ENCODE measurements around the gene GPR83.

Gene GPR83

GRCh38 chr11:94400839-94401772, at the start of gene GPR83:
Gene GPR83, minus strand, starts transcription at chr11:94401419. Its CDS starts 172 bp downstream, at chr11:94401247.
- TF ChIP-seq REST (IDR thresholded peaks at IDR 0.05; ENCODE audit: low read depth) (no peak), CREB1 (IDR thresholded peaks at IDR 0.05; ENCODE audit: low read depth) (no peak), TAF1 (IDR thresholded peaks at IDR 0.05; ENCODE audit: low read depth) (no peak), ZBTB7A (IDR thresholded peaks at IDR 0.05; ENCODE audit: low read depth) (0 out of 2 replicates have a peak, but pooled peaks have one; percentile 26), NFIC (IDR thresholded peaks at IDR 0.05) (no peak), RAD21 (IDR thresholded peaks at IDR 0.05; ENCODE audit: low read depth) (no peak), EP300 (IDR thresholded peaks at IDR 0.05; ENCODE audit: borderline replicate concordance) (no peak), FOXM1 (IDR thresholded peaks at IDR 0.05; ENCODE audit: borderline replicate concordance, low read depth) (no peak), CEBPB (IDR thresholded peaks at IDR 0.05) (no peak), TEAD4 (IDR thresholded peaks at IDR 0.05) (no peak)
- TF ChIP-seq, protein P1, sequence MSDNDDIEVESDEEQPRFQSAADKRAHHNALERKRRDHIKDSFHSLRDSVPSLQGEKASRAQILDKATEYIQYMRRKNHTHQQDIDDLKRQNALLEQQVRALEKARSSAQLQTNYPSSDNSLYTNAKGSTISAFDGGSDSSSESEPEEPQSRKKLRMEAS (IDR thresholded peaks at IDR 0.05) = peak; percentile 72

- no peak for TF ChIP-seq TCF12 (IDR thresholded peaks at IDR 0.05; ENCODE audit: low read depth)
- TF ChIP-seq, protein P1 (IDR thresholded peaks at IDR 0.05) = no peak
- no peak for TF ChIP-seq RAD21 (IDR thresholded peaks at IDR 0.05; ENCODE audit: low read depth)
These were observed 48.8 kb upstream of the GPR83 start for GRCh38 chr11:94450048-94450447.

- TF ChIP-seq TEAD4 (IDR thresholded peaks at IDR 0.05) (no peak), CREB1 (IDR thresholded peaks at IDR 0.05; ENCODE audit: low read depth) (no peak), YY1 (IDR thresholded peaks at IDR 0.05; ENCODE audit: low read depth) (no peak), RAD21 (IDR thresholded peaks at IDR 0.05; ENCODE audit: low read depth) (no peak), EP300 (IDR thresholded peaks at IDR 0.05; ENCODE audit: borderline replicate concordance) (no peak), CEBPB (IDR thresholded peaks at IDR 0.05) (no peak), TAF1 (IDR thresholded peaks at IDR 0.05; ENCODE audit: low read depth) (no peak), REST (IDR thresholded peaks at IDR 0.05; ENCODE audit: low read depth) (no peak), TCF12 (IDR thresholded peaks at IDR 0.05; ENCODE audit: low read depth) (no peak), FOXM1 (IDR thresholded peaks at IDR 0.05; ENCODE audit: borderline replicate concordance, low read depth) (no peak), NFIC (IDR thresholded peaks at IDR 0.05) (no peak), ZBTB7A (IDR thresholded peaks at IDR 0.05; ENCODE audit: low read depth) (no peak), EGR1 (IDR thresholded peaks at IDR 0.05) (no peak)
- TF ChIP-seq, protein P2, sequence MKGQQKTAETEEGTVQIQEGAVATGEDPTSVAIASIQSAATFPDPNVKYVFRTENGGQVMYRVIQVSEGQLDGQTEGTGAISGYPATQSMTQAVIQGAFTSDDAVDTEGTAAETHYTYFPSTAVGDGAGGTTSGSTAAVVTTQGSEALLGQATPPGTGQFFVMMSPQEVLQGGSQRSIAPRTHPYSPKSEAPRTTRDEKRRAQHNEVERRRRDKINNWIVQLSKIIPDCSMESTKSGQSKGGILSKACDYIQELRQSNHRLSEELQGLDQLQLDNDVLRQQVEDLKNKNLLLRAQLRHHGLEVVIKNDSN (IDR thresholded peaks at IDR 0.05) = no peak
- TF ChIP-seq, protein P1 (IDR thresholded peaks at IDR 0.05) = no peak
These were observed 48.2 kb upstream of the GPR83 start for GRCh38 chr11:94449437-94449836.

GRCh38 chr11:94449029-94449428, 47.8 kb upstream of the GPR83 start:
- TF ChIP-seq EGR1 (IDR thresholded peaks at IDR 0.05) = no peak
- no peak for TF ChIP-seq CEBPB (IDR thresholded peaks at IDR 0.05)
- no peak for TF ChIP-seq RAD21 (IDR thresholded peaks at IDR 0.05; ENCODE audit: low read depth)

DNA sequence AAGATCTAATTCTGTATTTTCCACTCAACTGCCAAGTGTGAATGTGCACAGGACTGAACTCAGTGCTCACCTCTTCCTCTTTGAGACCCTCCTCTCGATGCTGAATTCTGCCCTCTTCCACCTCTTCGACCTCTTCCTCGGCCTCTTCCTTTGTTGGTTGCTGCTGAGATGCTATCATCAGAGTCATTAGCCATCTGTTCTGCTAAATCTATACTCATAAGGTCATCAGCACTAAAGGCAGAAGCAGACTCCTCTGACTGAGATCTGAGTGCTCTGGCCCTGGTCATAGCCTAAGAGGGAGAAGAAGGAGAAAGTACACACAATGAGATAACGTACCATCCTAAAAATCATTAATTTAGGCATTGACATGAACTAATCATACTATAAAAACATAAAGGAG, 45.9 kb upstream of the GPR83 start:
- TF ChIP-seq TCF12 (IDR thresholded peaks at IDR 0.05; ENCODE audit: low read depth) (no peak), TAF1 (IDR thresholded peaks at IDR 0.05; ENCODE audit: low read depth) (no peak), NFIC (IDR thresholded peaks at IDR 0.05) (no peak), EGR1 (IDR thresholded peaks at IDR 0.05) (no peak), EP300 (IDR thresholded peaks at IDR 0.05; ENCODE audit: borderline replicate concordance) (no peak), YY1 (IDR thresholded peaks at IDR 0.05; ENCODE audit: low read depth) (no peak), FOXM1 (IDR thresholded peaks at IDR 0.05; ENCODE audit: borderline replicate concordance, low read depth) (no peak), REST (IDR thresholded peaks at IDR 0.05; ENCODE audit: low read depth) (no peak), CEBPB (IDR thresholded peaks at IDR 0.05) (no peak)
- TF ChIP-seq, protein P1 (IDR thresholded peaks at IDR 0.05) = no peak
